Thymus (tissue), 11 donors: Measurements from ENCODE around the gene AKAP12. TPM values are rescaled to one million over a fixed set of nuclear protein-coding genes. Genes with fewer than 3 reads are reported as not detected.

Experiments used
- DNase-seq, 9 donors: peaks; one replicate each; pipeline ENCODE4 v3.0.0-alpha.2; 2013; ENCODE audit warnings: low spot score in 9 of 9, low read depth in 6 of 9, missing footprints in 1 of 9
- H3K27ac ChIP-seq, 2 donors: one replicate each; pipeline ENCODE4 v1.5.1; 2013; ENCODE audit warnings: control low read depth in 1 of 2, low read depth in 1 of 2, low read length in 1 of 2, mild to moderate bottlenecking in 1 of 2, moderate library complexity in 1 of 2
- H3K27me3 ChIP-seq, 2 donors: one replicate each; pipeline ENCODE4 v1.5.1; 2013; ENCODE audit warnings: low read length in 1 of 2; ENCODE audit not compliant: control insufficient read depth in 2 of 2, insufficient read depth in 1 of 2
- H3K36me3 ChIP-seq, 2 donors: one replicate each; pipeline ENCODE4 v1.5.1; 2013; ENCODE audit warnings: low read length in 1 of 2, mild to moderate bottlenecking in 1 of 2, moderate library complexity in 1 of 2; ENCODE audit not compliant: control insufficient read depth in 2 of 2, insufficient read depth in 2 of 2
- H3K4me1 ChIP-seq, 2 donors: one replicate each; pipeline ENCODE4 v1.5.1; 2013; ENCODE audit warnings: low read length in 2 of 2; ENCODE audit not compliant: control insufficient read depth in 2 of 2, insufficient read depth in 2 of 2
- H3K4me3 ChIP-seq, 2 donors: one replicate each; pipeline ENCODE4 v1.5.1; 2013; ENCODE audit warnings: low read length in 2 of 2, control low read depth in 1 of 2, mild to moderate bottlenecking in 1 of 2
- H3K9me3 ChIP-seq, 2 donors: one replicate each; pipeline ENCODE4 v1.5.1; 2013; ENCODE audit warnings: low read length in 1 of 2, mild to moderate bottlenecking in 1 of 2; ENCODE audit not compliant: control insufficient read depth in 2 of 2, insufficient read depth in 1 of 2
- WGBS: extraction: QIAGEN DNeasy Blood & Tissue Kit; methylation state at CpG from one replicate; pipeline ENCODE4 v1.1.7; 2013; 5-methylcytosine and 5-hydroxymethylcytosine counted together
- polyA plus RNA-seq: library from polyadenylated mRNA; stranded (reverse); fragments of 200-250 nt; gene quantifications from one replicate; pipeline ENCODE4 v1.2.3, GENCODE V29; 2013
- total RNA-seq: library from RNA; stranded (reverse); fragments of 120-200 nt; gene quantifications from one replicate; pipeline ENCODE4 v1.2.4, GENCODE V29; 2013
- donor health status: healthy.

The AKAP12 gene
- total and polyA plus RNA-seq, 2 donors: 4.3 to 14.4 TPM

DNA sequence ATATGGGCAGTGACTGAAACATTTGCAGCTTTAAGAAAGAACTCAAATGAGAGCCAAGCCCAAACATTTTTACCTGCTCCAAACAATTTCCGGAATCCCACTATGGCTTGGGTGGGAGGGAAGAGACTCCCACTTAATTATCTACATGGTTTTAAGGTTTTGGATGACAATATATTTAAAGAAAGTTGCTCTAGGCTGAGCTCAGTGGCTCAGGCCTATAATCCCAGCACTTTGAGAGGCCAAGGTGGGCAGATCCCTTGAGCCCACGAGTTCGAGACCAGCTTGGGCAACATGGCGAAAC, 9.5 kb upstream of the AKAP12 start:
- H3K4me1 ChIP-seq: no peaks in the 10 kb centered on the region
- no peaks in the 10 kb centered on the region for H3K36me3 ChIP-seq
- no peaks in the 10 kb centered on the region for H3K27me3 ChIP-seq
- H3K9me3 ChIP-seq: no peaks in the 10 kb centered on the region
- H3K4me3 ChIP-seq: no peak overlapping the region
- over 99% methylated on average over 4 of the region's 4 CpGs for WGBS
- DNase-seq: no peak
- H3K27ac ChIP-seq: no peak overlapping the region

DNA sequence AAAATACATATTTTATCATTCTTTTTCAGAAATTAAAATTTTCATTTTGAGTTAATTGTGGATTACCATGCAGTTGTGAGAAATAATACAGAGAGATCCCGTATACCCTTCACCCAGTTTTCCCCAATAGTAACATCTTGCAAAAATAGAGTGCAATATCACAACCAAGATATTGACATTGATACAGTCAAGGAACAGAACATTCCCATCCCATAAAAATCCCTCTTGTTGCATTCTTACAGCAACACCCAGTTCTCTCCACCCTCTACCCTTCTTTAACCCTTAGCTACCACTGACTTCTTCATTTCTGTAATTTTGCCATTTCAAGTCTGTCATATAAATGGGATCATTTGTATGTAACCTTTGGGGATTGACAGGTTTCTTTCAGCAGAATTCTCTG, 6.9 kb upstream of the AKAP12 start:
- H3K4me3 ChIP-seq: no peak overlapping the region
- no peaks in the 10 kb centered on the region for H3K36me3 ChIP-seq
- no peaks in the 10 kb centered on the region for H3K4me1 ChIP-seq
- no peaks in the 10 kb centered on the region for H3K9me3 ChIP-seq
- H3K27ac ChIP-seq: no peak overlapping the region
- peaks cover 0 to 9% of the 10 kb centered on the region in 2 donors for H3K27me3 ChIP-seq
- DNase-seq: no peak
- 98% methylated on average over 1 of the region's 1 CpG for whole genome bisulfite sequencing

DNA sequence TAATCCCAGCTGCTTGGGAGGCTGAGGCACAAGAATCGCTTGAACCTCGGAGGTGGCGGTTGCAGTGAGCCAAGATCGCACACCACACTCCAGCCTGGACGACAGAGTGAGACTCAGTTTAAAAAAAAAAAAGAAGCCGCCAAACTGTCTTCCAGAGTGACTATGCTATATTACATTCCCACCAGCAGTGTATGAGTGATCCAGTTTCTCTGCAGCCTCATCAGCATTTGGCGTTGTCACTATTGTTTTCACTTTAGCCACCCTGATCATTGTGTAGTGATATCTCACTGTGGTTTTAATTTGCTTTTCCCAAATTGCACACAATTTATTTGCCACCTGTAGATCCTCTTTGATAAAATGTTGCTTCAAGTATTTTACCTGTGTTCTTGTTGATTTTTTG, 6.0 kb upstream of the AKAP12 start:
- WGBS: 95% methylated on average over 7 of the region's 7 CpGs
- no peaks in the 10 kb centered on the region for H3K36me3 ChIP-seq
- peaks cover under 1 to 17% of the 10 kb centered on the region in 2 donors for H3K27me3 ChIP-seq
- no peak overlapping the region for H3K27ac ChIP-seq
- no peaks in the 10 kb centered on the region for H3K9me3 ChIP-seq
- no peaks in the 10 kb centered on the region for H3K4me1 ChIP-seq
- DNase-seq: no peak
- H3K4me3 ChIP-seq: no peak overlapping the region

DNA sequence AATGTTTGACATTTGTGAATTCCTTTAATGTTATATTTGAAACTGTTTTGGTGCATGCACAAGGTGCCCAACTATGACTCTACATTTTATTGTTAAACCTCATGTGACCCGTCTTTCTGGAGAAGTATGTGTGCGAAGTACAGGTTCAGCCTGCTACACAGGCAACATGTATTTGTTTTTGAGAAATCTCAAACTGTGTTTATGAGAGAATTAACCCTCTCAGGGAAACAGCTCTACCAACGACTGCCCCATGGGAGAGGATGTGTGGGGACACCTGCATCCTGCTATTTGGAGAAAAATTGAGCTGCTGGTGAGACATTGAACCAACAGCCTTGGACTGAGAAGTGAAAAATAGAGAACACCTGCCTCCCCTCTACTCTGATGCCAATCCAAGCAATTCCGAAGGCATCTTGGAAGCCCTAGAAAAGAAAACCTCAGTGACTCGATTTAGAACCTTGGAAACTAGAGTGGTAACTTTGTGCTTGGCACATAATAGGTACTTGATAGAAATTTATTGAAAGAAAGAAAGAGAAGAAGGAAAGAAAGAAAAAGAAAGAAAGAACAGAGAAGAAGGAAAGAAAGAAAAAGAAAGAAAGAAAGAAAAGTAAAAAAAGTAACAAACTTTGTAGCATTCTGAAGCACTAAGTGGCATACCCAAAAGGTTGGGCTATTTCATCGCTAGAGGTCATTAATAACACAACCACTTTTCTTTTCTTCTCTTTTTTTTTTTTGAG, 2.9 kb upstream of the AKAP12 start:
- 73% methylated on average over 6 of the region's 6 CpGs for WGBS
- Histone ChIP-seq H3K27me3 (peaks cover 32 to 47% of the 10 kb centered on the region in 2 donors), H3K4me3 (no peak overlapping the region), H3K36me3 (no peaks in the 10 kb centered on the region), H3K4me1 (peaks cover 0 to 8% of the 10 kb centered on the region in 2 donors), H3K27ac (no peak overlapping the region), H3K9me3 (peaks cover 0 to 7% of the 10 kb centered on the region in 2 donors)
- DNase-seq: no peak

DNA sequence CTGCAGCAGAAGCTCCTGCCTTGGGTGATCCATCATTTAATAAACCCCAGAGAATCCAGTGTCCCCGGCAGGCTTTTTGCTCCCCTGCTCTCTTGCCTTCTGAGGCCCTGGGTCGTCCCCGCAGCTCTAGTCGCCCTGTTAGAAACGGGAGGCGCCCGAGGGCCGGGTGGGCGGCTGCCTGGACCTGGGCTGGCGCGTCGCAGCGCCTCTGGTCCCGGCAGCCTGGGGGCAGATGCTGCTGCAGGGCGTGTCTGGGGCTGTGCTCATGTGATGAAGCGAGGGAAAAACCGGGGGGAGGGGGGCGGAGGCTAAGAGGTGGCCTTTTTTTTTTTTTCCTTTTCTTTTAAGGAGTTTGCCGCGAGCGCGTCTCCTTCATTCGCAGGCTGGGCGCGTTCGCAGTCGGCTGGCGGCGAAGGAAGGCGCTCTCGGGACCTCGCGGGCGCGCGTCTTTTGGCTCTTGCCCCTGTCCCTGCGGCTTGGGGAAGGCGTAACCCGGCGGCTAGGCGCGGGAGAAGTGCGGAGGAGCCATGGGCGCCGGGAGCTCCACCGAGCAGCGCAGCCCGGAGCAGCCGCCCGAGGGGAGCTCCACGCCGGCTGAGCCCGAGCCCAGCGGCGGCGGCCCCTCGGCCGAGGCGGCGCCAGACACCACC, 394 bp downstream of the AKAP12 start:
- Histone ChIP-seq H3K27ac (peak overlapping the region; percentile 26 to 64), H3K9me3 (peaks cover 0 to 7% of the 10 kb centered on the region in 2 donors), H3K4me3 (peak overlapping the region; percentile 34 to 51), H3K4me1 (peaks cover 0 to 8% of the 10 kb centered on the region in 2 donors), H3K36me3 (no peaks in the 10 kb centered on the region), H3K27me3 (peaks cover 46 to 74% of the 10 kb centered on the region in 2 donors)
- peak in 5 of 9 donors; percentile 2 to 50 (median 11) for DNase-seq
- WGBS: under 1% methylated on average over 60 of the region's 60 CpGs

DNA sequence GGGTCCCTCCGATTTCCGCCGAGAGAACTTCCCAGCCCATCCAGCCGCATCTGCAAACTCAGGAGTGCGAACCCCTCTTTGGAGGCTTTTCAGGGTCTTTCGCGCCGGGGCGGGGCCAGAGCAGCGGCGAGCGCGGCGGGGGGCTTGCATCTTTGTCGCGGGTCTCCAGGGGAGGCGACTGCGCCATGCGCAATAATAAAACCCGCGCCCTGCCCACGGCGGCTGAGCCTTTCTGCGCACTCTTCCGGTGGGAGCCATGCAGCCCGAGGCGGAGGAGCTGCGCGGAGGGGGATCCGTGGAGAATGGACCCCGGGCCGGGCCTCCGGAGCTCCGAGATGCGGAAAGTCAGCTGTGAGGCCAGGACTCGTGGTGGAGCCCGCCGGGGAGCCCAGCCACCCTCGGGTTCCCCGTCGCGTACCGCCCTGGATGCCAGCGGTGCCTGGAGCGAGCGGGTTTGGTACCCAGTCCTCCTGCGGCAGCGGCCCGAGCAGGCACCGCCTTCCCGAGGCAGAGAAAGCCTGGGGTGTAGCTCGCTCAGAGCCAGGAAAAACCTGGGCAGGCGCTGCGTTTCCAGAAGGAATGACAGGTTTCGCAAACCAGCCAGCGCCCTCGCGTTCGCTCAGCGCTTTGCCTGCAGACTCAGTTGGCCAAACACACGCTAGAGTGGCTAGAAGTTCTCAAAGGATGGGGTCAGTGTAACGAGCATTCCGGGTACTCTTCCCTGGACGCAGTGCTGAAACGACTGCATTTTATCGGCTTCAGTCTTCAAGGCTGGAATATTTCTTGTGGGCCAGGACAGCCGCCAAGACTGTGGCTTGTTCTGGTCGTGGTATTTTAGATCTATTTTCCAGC, 1.2 kb downstream of the AKAP12 start:
- Histone ChIP-seq H3K36me3 (no peaks in the 10 kb centered on the region), H3K9me3 (peaks cover 0 to 7% of the 10 kb centered on the region in 2 donors), H3K4me3 (peak overlapping the region; percentile 39 to 51), H3K4me1 (peaks cover 0 to 8% of the 10 kb centered on the region in 2 donors), H3K27ac (peak overlapping the region in 1 of 2 donors; percentile 40), H3K27me3 (peaks cover 46 to 76% of the 10 kb centered on the region in 2 donors)
- peak in 1 of 9 donors; percentile 9 for DNase-seq
- 3% methylated on average over 68 of the region's 68 CpGs for WGBS

DNA sequence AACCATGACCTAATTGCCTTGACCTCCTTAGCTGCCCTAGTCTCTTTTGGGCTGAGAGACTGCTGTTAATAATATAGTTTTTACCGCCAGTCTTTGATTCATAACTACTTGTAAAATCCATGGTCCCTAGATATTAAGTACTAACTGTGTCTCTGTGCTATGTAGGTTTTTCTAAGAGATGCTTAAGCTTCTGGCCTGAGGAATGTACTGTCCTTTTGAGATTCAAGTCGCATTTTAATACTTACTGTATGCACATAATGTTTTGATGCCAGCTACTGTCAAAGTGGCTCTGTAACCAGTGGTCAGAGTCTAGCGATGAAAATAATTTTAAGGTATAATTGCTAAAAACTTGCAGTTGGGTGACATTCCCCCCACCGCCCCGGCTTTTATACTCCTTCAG, 2.1 kb downstream of the AKAP12 start:
- Histone ChIP-seq H3K27ac (no peak overlapping the region), H3K4me1 (peaks cover 0 to 8% of the 10 kb centered on the region in 2 donors), H3K27me3 (peaks cover 46 to 77% of the 10 kb centered on the region in 2 donors), H3K9me3 (peaks cover 0 to 7% of the 10 kb centered on the region in 2 donors), H3K36me3 (no peaks in the 10 kb centered on the region), H3K4me3 (peak overlapping the region in 1 of 2 donors; percentile 39)
- no peak for DNase-seq
- 79% methylated on average over 5 of the region's 5 CpGs for WGBS

DNA sequence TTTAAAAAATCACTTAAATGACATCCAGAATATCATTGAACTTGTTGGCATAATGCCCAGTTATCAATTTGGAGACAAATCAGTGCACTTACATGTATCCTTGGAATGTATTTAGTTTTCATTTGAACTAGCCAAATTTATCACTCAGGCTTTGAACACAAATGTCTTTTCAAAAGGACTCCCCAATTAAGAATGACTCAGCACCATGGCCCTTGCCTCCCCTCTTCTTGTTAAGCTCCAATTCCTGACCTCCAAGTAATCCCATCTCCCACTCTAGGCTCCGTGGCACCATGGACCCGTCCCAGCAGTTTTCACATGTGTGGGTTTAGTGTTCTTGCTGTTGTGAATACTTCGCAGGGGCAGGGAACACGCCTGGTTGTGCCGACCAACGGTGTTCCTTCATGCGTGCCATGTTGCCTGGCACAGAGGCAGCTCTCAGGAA, 2.7 kb downstream of the AKAP12 start:
- DNase-seq: no peak
- Histone ChIP-seq H3K4me1 (peaks cover 0 to 8% of the 10 kb centered on the region in 2 donors), H3K36me3 (no peaks in the 10 kb centered on the region), H3K4me3 (no peak overlapping the region), H3K27ac (no peak overlapping the region), H3K9me3 (peaks cover 0 to 7% of the 10 kb centered on the region in 2 donors), H3K27me3 (peaks cover 46 to 74% of the 10 kb centered on the region in 2 donors)
- WGBS: 90% methylated on average over 7 of the region's 7 CpGs

DNA sequence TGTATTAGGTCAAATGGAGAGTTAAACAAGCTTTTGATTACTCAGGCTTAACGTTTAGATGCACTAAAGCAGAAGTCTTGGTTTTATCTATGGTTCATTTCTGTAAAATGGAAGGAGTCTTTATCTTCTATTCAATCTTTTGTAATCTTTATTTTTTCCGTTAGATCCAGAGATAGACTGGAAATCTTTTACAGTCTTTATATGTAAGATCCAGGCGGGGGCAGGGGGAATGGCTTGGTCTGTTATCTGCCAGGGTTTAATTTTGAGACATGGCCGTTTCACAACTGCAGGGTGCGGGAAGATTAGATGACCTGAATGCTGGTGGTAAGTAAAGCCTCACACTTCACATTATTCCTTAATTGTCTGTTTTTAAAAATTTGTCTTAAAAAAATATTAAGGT, 3.7 kb downstream of the AKAP12 start:
- 82% methylated on average over 5 of the region's 5 CpGs for WGBS
- H3K9me3 ChIP-seq: peaks cover 0 to 7% of the 10 kb centered on the region in 2 donors

More for the DNA sequence above, 3.7 kb downstream of the AKAP12 start:
- Histone ChIP-seq H3K27ac (no peak overlapping the region), H3K4me1 (peaks cover 0 to 8% of the 10 kb centered on the region in 2 donors), H3K36me3 (no peaks in the 10 kb centered on the region), H3K27me3 (peaks cover 46 to 69% of the 10 kb centered on the region in 2 donors), H3K4me3 (no peak overlapping the region)
- DNase-seq: no peak
